Activated CD8-positive, alpha-beta memory T cell treated with anti-CD3 and anti-CD28 coated beads, Interleukin-2, amount 50 U/mL, for 1 hour (primary cell): Measurements from ENCODE around the gene HCN1.

ENCODE experiments used
- DNase-seq: peaks from one replicate; pipeline ENCODE4 v3.0.0-alpha.2; 2020; ENCODE audit errors: extremely low read depth

The HCN1 gene

GRCh38 chr5:45696206-45696836 lies at the start of gene HCN1:
Gene HCN1 (minus strand): TSS chr5:45696380.
- DNase-seq, result no peak

GRCh38 chr5:45741110-45741509 lies 44.9 kb upstream of the HCN1 start:
- DNase-seq, result no peak

DNA sequence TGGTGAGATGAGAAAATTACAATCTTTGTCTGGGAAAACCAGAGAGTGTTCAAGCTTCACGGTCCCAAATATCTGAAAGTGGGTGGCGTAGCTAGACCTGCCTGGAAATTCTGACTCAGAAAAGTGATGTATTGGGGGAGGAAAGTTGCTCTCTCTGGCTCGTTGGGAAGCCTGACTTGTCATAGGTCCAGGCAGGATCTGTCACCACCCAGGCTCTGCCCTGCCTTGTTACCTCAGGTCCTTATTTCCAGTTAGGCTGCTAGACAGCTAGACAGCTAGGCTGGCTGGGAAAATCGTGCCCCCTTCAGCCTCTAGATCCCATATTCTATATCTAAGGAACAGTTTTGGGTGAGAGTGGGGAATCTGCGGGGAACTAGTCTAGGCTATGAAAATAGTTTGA lies 41.0 kb upstream of the HCN1 start:
- DNase-seq, result no peak

DNA sequence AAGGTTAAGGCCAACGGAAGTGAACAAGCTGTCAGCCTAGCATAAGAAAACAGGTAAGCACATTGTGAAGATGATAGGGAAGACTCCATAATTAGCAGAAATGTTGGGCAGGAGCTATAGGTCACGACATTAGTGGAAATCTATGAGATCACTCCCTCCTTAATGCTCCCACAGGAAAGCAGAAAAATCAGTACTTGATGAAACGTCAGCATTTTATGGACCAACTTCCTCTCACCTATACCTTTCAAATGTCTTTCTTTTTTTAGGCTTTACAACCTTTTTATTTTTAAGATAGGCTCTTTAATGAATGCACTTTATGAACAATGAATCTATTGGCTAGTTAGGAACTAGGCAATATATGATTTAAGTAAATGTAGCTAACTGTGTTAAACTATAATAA lies 29.4 kb upstream of the HCN1 start:
- no peak for DNase-seq

DNA sequence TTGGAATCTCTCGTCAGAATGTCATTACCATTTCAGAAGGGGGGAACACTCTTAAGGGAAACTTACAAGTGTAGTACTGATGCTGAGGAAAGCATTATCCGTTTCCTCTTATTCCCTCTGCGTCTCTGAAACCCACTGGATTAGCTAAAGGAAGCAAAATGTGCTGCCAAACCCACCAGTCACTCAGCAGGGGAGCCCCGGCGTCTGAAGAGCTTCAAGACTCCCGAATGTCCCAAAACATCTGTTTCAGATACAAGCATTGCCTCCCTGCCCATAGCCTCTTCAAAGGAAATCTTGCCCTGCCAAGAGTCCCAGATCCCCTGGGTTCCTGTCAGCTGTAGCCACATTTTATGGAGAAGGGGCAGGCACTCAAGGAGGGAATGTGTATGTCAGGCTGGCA lies 1.0 kb upstream of the HCN1 start:
- no peak for DNase-seq

GRCh38 chr5:45695804-45696156 lies 400 bp downstream of the HCN1 start:
- no peak for DNase-seq

DNA sequence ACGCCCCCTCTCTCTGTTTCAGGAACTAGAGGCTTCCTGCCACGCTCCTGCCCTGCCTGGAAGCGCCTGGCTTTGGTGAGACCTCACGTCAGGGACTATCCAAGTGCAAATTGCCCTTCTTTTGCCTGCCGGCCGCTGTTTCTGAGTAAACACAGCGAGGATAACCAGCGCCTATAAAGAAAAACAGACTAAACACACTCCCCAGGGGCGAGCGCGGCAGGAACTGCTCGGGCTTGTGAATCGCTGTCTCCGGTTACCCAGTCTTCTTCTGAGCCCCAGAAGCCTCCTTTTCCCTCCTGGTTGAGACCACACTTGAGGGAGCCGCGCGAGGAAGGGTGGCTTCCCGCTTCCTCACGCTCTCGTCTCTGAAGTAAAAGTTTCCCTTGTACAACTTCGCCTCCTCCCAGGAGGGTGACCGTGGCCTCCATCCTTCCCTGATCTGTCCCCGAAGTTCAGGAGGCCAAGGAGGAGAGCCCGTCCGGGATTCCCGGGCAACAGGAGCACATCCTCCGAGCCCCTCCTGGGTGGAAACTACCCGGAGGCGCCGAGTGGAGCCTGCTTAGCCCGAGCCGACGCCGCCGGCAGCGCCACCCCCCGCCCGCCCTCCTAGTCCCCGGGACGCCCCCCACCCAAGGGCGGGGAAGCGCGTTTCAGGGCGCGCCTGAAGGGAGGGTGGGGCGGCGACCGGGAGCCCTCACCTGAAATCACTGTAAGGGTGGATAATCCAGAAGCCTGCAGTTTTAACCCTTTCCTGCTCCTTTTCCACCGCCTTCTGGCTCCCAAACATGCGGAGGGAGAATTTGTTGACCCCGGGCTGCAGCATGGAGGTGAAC lies 993 bp downstream of the HCN1 start:
- DNase-seq, result no peak

DNA sequence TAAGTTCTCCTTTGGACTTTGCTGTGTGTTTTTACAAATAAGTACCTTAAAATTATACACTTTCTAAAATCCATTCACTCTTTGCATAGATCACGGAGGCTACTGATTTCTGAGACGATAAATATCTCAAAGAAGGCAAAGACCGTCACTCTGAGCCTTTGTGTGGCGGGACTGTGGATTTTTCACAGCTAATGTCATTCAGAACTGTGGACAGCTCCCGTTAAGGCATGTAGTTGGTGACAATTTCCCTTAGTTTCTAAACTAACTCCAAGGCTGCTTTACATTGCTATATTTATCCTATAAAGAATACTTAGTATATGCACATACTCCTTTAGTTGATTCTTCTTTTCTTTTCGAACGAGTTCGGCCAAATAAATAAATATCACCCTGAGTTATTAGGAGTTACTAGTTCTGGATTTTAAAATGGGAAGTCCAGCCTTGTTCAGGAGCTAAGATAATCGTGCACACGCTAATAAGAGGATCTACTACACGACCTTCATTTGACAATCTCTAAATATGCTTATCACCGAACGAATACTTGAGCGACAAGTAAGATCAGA lies 1.8 kb downstream of the HCN1 start:
- no peak for DNase-seq

GRCh38 chr5:45692481-45692880 lies 3.7 kb downstream of the HCN1 start:
- no peak for DNase-seq

- no peak for DNase-seq
Observed at GRCh38 chr5:45691656-45692055, 4.5 kb downstream of the HCN1 start.

DNA sequence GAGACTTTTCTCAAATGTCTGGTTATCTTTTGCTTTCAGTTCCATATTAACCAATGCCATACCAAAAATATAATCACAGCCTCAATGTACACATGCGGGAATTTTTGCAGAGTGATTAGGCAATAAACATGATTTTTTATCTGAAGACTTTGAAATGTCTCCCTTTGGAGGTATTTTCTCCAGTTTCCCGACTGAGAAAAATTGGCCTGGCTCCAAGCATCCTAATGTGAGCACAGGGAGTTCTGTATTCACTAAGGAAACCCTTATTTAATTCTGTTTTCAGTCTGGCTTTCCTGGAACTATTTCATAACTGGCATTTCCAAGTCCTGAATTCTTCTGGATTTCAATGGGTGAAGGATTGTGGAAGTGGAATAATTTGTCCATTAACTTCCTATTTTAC lies 8.5 kb downstream of the HCN1 start:
- no peak for DNase-seq

GRCh38 chr5:45686620-45687019 lies 9.6 kb downstream of the HCN1 start:
- no peak for DNase-seq

DNA sequence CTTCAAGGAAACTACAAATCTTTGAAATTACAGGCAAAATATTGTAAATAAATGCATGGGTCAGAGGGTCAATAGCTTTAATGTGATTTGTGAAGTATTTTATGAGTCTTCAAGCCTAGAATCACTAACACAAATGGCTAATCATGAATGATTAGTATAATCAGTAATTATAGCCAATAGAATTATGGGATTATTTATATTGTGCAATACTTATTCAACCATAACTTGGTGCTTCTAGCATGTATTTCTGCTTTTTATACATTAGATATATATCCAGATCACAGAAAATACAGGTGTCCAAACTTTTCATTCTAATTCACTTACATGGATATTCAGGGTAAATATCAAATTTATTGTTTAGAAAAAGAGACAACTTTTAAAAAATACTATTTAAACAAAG lies 12.1 kb downstream of the HCN1 start:
- no peak for DNase-seq

GRCh38 chr5:45680950-45681349 lies 15.2 kb downstream of the HCN1 start:
- no peak for DNase-seq

- no peak for DNase-seq
Observed at GRCh38 chr5:45677524-45677923, 18.7 kb downstream of the HCN1 start.

- DNase-seq, result no peak
Observed at GRCh38 chr5:45672271-45672670, 23.9 kb downstream of the HCN1 start.

DNA sequence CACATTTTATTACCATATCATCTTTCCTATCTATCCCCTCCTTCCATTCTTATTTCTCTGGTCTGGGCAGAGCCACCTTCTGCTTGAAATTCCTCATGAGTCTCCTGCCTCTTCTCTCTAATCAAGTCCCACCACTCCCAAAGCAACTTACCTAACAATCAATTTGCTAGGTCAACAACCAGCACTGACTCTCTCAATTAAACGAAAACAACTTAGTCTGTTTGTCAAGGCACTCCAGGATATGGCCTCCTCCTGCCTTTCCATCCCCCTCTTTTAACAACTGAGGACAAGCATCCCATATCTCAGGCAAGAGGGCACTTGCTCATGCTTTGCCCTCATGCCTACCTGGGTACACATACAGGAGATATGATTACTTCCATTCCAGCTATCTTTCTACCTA lies 47.4 kb downstream of the HCN1 start:
- no peak for DNase-seq

- DNase-seq, result no peak
Observed at GRCh38 chr5:45643056-45643455, 53.1 kb downstream of the HCN1 start.

GRCh38 chr5:45642370-45642769 lies 53.8 kb downstream of the HCN1 start:
- DNase-seq, result no peak

- no peak for DNase-seq
Observed at GRCh38 chr5:45639040-45639439, 57.1 kb downstream of the HCN1 start.

DNA sequence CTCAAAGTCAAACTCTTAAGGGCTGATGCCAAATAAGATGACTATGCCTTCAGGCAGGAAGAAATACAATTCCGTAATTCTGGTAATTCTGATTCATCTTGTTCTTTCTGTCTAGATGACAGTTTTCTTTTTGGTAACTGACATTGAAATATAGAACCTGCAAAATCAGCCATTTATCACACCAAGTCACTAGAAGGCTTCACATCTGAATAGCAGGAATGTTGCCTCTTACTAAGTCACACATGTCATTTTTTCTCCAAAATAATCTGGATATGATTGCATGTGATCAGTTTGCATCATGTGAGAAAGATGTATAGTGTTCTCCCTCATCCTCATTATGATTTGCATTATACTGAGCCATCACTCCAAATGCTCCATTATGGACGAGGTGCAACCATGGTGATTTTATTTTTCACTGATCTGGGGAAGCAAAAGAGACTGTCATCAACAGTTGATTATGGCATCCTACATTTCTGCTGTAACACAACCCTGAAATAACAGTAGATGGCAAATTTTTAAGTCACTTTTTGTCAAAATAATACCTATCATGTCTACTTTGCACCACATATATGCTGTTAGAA lies 69.0 kb downstream of the HCN1 start:
- DNase-seq, result no peak

- DNase-seq, result no peak
Observed at GRCh38 chr5:45623832-45624231, 72.3 kb downstream of the HCN1 start.

GRCh38 chr5:45622365-45622764 lies 73.8 kb downstream of the HCN1 start:
- DNase-seq, result no peak
